ENCODE results near the gene VWC2L. TPM values are rescaled to one million over a fixed set of nuclear protein-coding genes. Genes with fewer than 3 reads are reported as not detected.

The VWC2L gene
- total and polyA plus RNA-seq, 2 donors (not counting 1 experiment from before 2014, with no cell fraction given): not detected

- Histone ChIP-seq H3K27me3 (replicated peaks in 1 of 4; ENCODE audit: control extremely low read depth in 1 of 4, control insufficient read depth in 3 of 4, insufficient read depth in 4 of 4, low read length in 3 of 4) (no peaks in the 10 kb centered on the region), H2AFZ (ENCODE audit: insufficient read depth, low read depth, low read length, poor library complexity, severe bottlenecking) (no peak overlapping the region), H4K20me1 (ENCODE audit: control insufficient read depth, insufficient read depth, low read length, poor library complexity, severe bottlenecking) (no peaks in the 10 kb centered on the region), H3K4me3 (ENCODE audit: control extremely low read depth in 1 of 5, extremely low read depth in 1 of 5, insufficient read depth in 1 of 5, low read depth in 2 of 5, low read length in 4 of 5) (no peak overlapping the region), H3K79me2 (ENCODE audit: control insufficient read depth, insufficient read depth, low read length) (no peaks in the 10 kb centered on the region), H3K27ac (ENCODE audit: low read length in 2 of 2) (no peak overlapping the region), H3K9me3 (ENCODE audit: control extremely low read depth in 1 of 3, control insufficient read depth in 2 of 3, insufficient read depth in 1 of 3, low read length in 2 of 3) (no peaks in the 10 kb centered on the region), H3K9ac (ENCODE audit: low read length) (no peak overlapping the region), H3K4me1 (ENCODE audit: control insufficient read depth in 2 of 2, insufficient read depth in 2 of 2, low read length in 2 of 2) (no peaks in the 10 kb centered on the region), H3K4me2 (replicated peaks; ENCODE audit: low read depth, low read length, poor library complexity, severe bottlenecking) (no peak overlapping the region), H3K36me3 (replicated peaks in 1 of 2; ENCODE audit: control extremely low read depth in 1 of 2, control insufficient read depth in 1 of 2, extremely low read depth in 1 of 2, insufficient read depth in 2 of 2, low read length in 1 of 2) (no peaks in the 10 kb centered on the region)
- CTCF ChIA-PET: no interaction called here
- Mint-ChIP-seq H3K27me3 (no peaks in the 10 kb centered on the region), H3K9me3 (ENCODE audit: insufficient read depth) (no peaks in the 10 kb centered on the region), H3K4me1 (no peaks in the 10 kb centered on the region), H3K27ac (no peak overlapping the region), H3K4me3 (no peak overlapping the region)
- no CpG with 5 or more reads among the region's 1 CpG for WGBS (ENCODE audit: insufficient coverage)
- ATAC-seq (ENCODE audit: low read depth) (no peak), DNase-seq (no peak)
- intact Hi-C loops (cut with micrococcal nuclease): no loop called here
- TF ChIP-seq, protein P1, sequence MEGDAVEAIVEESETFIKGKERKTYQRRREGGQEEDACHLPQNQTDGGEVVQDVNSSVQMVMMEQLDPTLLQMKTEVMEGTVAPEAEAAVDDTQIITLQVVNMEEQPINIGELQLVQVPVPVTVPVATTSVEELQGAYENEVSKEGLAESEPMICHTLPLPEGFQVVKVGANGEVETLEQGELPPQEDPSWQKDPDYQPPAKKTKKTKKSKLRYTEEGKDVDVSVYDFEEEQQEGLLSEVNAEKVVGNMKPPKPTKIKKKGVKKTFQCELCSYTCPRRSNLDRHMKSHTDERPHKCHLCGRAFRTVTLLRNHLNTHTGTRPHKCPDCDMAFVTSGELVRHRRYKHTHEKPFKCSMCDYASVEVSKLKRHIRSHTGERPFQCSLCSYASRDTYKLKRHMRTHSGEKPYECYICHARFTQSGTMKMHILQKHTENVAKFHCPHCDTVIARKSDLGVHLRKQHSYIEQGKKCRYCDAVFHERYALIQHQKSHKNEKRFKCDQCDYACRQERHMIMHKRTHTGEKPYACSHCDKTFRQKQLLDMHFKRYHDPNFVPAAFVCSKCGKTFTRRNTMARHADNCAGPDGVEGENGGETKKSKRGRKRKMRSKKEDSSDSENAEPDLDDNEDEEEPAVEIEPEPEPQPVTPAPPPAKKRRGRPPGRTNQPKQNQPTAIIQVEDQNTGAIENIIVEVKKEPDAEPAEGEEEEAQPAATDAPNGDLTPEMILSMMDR (IDR thresholded peaks at IDR 0.05): no peak
- TF ChIP-seq EZH2 (IDR thresholded peaks at IDR 0.05; ENCODE audit: borderline replicate concordance, insufficient read depth, low read depth, low read length, poor library complexity, severe bottlenecking): no peak
- POLR2A ChIA-PET: no interaction called here
These were observed 60.5 kb downstream of the VWC2L start for GRCh38 chr2:214471382-214471781.

GRCh38 chr2:214471990-214472389 is 61.1 kb downstream of the VWC2L start:
- Histone ChIP-seq H3K4me1 (ENCODE audit: control insufficient read depth in 2 of 2, insufficient read depth in 2 of 2, low read length in 2 of 2) (no peaks in the 10 kb centered on the region), H3K27me3 (replicated peaks in 1 of 4; ENCODE audit: control extremely low read depth in 1 of 4, control insufficient read depth in 3 of 4, insufficient read depth in 4 of 4, low read length in 3 of 4) (no peaks in the 10 kb centered on the region), H3K27ac (ENCODE audit: low read length in 2 of 2) (no peak overlapping the region), H4K20me1 (ENCODE audit: control insufficient read depth, insufficient read depth, low read length, poor library complexity, severe bottlenecking) (no peaks in the 10 kb centered on the region), H2AFZ (ENCODE audit: insufficient read depth, low read depth, low read length, poor library complexity, severe bottlenecking) (no peak overlapping the region), H3K9ac (ENCODE audit: low read length) (no peak overlapping the region), H3K9me3 (ENCODE audit: control extremely low read depth in 1 of 3, control insufficient read depth in 2 of 3, insufficient read depth in 1 of 3, low read length in 2 of 3) (no peaks in the 10 kb centered on the region), H3K79me2 (ENCODE audit: control insufficient read depth, insufficient read depth, low read length) (no peaks in the 10 kb centered on the region), H3K4me3 (ENCODE audit: control extremely low read depth in 1 of 5, extremely low read depth in 1 of 5, insufficient read depth in 1 of 5, low read depth in 2 of 5, low read length in 4 of 5) (no peak overlapping the region), H3K36me3 (replicated peaks in 1 of 2; ENCODE audit: control extremely low read depth in 1 of 2, control insufficient read depth in 1 of 2, extremely low read depth in 1 of 2, insufficient read depth in 2 of 2, low read length in 1 of 2) (no peaks in the 10 kb centered on the region), H3K4me2 (replicated peaks; ENCODE audit: low read depth, low read length, poor library complexity, severe bottlenecking) (no peak overlapping the region)
- TF ChIP-seq EZH2 (IDR thresholded peaks at IDR 0.05; ENCODE audit: borderline replicate concordance, insufficient read depth, low read depth, low read length, poor library complexity, severe bottlenecking): no peak
- TF ChIP-seq, protein P1 (IDR thresholded peaks at IDR 0.05): no peak
- DNase-seq (no peak), ATAC-seq (ENCODE audit: low read depth) (no peak)
- Mint-ChIP-seq H3K4me3 (no peak overlapping the region), H3K4me1 (no peaks in the 10 kb centered on the region), H3K27ac (no peak overlapping the region), H3K9me3 (ENCODE audit: insufficient read depth) (no peaks in the 10 kb centered on the region), H3K27me3 (no peaks in the 10 kb centered on the region)
- ChIA-PET POLR2A (no interaction called here), CTCF (no interaction called here)
- WGBS (ENCODE audit: insufficient coverage): no CpG with 5 or more reads among the region's 1 CpG
- intact Hi-C loops (cut with micrococcal nuclease): no loop called here

All from B cell (primary cell).